Astrocyte of the hippocampus (primary cell): ENCODE data around the gene CYP1B1.
"Not testable (repeated sequence)": the region's sequence is repeated elsewhere in the genome, so short reads cannot be mapped to it uniquely, and the experiment has no call there.

Experiments used
- DNase-seq: peaks from one replicate; pipeline ENCODE4 v3.0.0; 2011; ENCODE audit warnings: low read depth, low spot score

Gene CYP1B1

GRCh38 chr2:38099099-38100028, 23.4 kb upstream of the CYP1B1 start:
- no peak for DNase-seq

GRCh38 chr2:38098421-38099098, 22.6 kb upstream of the CYP1B1 start:
- no peak for DNase-seq

- no peak for DNase-seq
These were observed 22.0 kb upstream of the CYP1B1 start for GRCh38 chr2:38097988-38098385.

- no peak for DNase-seq
These were observed 21.5 kb upstream of the CYP1B1 start for GRCh38 chr2:38097258-38097987.

DNA sequence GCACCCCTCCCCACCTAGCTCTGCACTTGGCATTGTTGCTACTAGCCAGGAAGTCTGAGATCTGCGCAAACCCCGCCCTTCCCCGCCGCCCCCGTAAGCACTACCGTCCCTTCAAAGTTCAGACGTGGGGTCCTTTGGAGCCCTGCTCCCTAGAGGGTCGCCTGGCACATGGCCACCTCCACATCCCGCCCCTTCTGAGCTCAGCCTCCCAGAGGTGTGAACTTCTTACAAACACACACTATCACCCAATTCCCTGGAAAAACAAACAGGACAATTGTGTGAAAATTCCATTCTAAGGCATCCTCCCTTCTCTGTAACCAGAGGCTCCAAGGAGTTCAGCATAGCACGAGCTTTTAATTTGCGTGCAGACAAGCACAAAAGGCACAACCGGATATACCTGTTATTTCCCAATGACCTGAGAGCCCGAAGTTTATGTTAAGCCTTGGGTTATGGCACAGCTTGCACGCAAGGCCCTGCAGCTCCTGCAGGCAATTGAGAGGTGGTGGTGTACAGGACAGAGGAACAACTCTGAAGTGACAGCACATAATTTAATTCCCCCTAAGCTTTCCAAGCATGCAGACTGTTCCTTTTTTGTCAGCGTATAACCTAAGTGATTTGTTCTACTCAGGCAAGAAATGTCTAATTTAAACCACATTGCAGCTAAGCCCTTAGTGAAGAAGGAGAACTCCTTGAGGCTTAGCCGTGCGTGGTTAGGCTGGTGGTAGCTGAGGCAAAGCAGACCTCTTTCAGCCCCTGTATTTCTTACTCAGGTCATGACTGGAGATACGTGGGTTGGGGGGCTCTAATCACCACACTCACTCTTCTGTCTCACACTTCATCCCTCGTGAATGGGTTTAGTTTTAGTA, 20.3 kb upstream of the CYP1B1 start:
- no peak for DNase-seq

DNA sequence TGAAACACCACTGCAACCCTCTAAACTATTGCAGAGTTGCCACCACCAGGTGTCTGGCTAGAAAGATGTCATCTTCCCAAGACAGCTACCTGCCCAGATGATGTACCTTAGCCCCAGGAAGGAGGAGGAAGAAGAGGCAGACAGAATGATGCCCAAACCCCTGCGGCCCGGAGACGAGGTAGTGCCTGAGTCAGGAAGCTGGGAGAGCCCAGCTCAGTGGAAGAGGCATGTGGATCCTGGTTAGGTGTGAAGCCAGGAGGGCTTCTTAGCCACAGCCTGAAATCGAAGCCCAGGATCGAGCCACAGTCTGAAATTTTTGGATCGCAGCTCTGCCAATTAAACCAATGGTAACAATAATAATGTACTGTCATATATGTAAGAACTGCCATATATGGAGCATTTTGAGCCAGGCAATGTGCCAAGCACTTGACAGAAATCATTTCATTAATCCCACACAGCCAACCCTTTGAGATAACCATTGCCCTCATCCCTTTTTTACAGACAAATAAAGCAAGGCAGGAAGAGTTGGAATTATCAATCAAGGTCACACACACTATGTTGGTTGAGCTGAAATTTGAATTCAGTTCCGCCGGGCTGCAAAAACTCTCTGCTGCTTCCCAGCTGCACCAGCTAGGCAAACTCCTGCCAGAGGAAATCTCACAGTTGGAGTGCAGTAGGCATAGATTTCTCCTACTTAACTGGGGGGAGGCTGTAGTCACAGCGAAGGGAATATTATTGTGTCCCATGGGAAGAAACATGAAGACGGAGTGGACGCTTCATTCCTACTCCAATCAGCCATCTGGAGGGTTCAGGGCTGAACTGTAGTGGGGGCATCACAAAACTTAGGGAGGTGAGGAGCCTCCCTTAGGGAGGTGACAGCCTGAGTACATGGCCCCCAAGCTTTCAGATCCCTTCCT, 19.4 kb upstream of the CYP1B1 start:
- DNase-seq = no peak

DNA sequence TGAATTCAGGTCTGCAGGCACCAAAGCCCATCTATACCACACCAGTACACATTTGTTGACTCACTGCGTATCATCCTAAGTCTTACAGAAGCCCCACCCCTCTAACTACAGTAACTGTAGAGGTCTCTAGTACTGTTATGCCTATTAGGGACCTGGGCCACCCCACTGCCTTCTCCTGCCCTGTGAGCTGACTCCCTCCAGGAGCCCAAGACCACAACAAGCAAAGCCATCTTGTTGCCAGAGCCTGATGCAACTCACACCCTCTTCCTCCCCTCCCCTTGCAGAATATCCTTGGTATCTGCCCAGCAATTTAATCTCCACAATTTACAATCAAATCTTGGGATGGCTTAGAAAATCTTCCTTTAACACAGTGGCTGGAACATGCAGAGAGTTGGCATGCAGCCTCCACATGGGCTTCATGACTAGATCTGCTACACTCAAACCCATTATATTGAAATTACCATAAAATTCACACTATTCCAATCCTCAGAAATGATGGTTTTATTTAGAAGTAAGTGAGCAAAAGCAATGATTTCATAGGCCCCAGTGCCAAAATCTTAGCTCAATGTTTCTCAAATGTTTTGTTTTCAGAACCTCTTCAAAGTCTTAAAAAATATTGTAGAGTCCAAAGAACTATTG, 17.7 kb upstream of the CYP1B1 start:
- DNase-seq = no peak

GRCh38 chr2:38092196-38092902, 16.4 kb upstream of the CYP1B1 start:
- peak; percentile 53 for DNase-seq

GRCh38 chr2:38091760-38092159, 15.8 kb upstream of the CYP1B1 start:
- DNase-seq = no peak

DNA sequence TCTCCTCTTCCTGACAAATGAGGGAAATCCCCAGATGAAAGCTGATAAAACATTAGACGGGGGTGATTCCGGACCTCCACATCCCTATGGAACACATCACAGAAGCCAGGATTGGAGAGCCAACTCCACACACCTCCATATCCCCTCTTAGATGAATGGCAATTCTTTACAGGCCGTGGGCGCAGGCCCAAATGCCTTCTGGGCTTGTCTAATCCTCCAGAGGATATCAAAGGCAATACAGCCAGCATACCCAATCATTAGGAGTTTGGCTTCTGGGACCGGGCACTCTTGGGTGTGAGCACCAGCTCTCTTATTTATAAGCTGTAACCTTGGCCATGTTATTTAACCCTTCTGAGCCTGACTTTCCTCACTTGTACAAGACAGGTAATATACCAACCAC, 15.0 kb upstream of the CYP1B1 start:
- no peak for DNase-seq

GRCh38 chr2:38090212-38090611, 14.3 kb upstream of the CYP1B1 start:
- not testable (repeated sequence) for DNase-seq

GRCh38 chr2:38085998-38086698, 10.2 kb upstream of the CYP1B1 start:
- not testable (repeated sequence) for DNase-seq

DNA sequence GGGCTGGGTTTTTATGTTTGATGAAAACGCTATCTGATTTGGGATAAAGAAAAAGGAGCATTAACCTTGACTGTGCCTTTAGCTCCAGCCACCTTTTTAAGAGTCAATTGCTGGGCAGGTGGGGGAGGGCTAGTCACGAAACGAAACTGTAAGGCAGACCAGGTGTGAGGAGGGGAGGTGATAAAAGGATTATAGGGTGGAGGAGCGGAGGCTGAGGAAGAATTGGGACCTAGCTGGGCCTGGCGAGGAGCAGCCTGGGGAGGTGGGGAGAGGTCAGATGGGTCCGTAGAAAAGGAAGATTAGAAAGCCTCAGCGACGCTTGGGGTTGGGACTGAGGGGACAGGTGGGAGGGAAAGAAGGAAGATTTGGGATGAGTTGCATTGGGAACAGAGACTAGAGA, 8.6 kb upstream of the CYP1B1 start:
- DNase-seq = not testable (repeated sequence)

DNA sequence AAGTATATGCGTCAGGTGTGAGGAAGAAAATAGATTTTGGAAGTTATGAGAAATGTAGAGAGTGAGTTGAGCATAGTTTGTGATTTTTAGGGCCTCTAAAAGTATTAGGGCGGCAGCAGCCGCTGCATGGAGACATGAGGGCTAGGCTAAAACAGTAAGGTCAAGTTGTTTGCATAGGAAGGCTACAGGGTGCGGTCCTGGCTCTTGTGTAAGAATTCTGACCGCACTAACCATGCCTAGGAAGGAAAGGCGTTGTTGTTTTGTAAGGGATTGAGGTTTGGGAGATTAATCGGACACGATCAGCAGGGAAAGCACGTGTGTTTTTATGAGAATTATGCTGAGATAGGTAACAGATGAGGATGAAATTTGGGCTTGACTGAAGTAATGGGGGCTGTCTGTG, 6.8 kb upstream of the CYP1B1 start:
- DNase-seq = not testable (repeated sequence)

- DNase-seq = no peak
These were observed 4.4 kb upstream of the CYP1B1 start for GRCh38 chr2:38080346-38080745.

GRCh38 chr2:38079116-38080052, 3.4 kb upstream of the CYP1B1 start:
- no peak for DNase-seq

GRCh38 chr2:38077431-38077769, 1.4 kb upstream of the CYP1B1 start:
- DNase-seq = no peak
